Astrocyte (in vitro differentiated cells and primary cell): ENCODE measurements around the gene COL28A1. TPM values are rescaled to one million over a fixed set of nuclear protein-coding genes. Genes with fewer than 3 reads are reported as not detected.

ENCODE experiments used
- DNase-seq: peaks from one replicate; pipeline ENCODE4 v3.0.0-alpha.2; 2010; ENCODE audit warnings: low read depth
- FAIRE-seq: peaks from 2 replicates; lab custom pipeline; 2011; peaks lifted over from hg19 to GRCh38; lab: Jason Lieb, UNC
- H2AFZ ChIP-seq: 2 replicates; pipeline ENCODE4 v1.6.0; 2012; ENCODE audit warnings: low read depth, low read length, inconsistent platforms
- H3K27ac ChIP-seq: 2 replicates; pipeline ENCODE4 v1.5.1; 2011; ENCODE audit warnings: low read depth, low read length, inconsistent platforms
- H3K27me3 ChIP-seq: 2 replicates; pipeline ENCODE4 v1.6.0; 2011; ENCODE audit warnings: low read length, inconsistent platforms; ENCODE audit not compliant: insufficient read depth
- H3K36me3 ChIP-seq: 2 replicates; pipeline ENCODE4 v1.5.1; 2011; ENCODE audit warnings: low read length, inconsistent platforms; ENCODE audit not compliant: insufficient read depth
- H3K4me1 ChIP-seq: 2 replicates; pipeline ENCODE4 v1.5.1; 2011; ENCODE audit warnings: low read length, inconsistent platforms; ENCODE audit not compliant: insufficient read depth
- H3K4me2 ChIP-seq: 2 replicates; pipeline ENCODE4 v1.6.0; 2012; ENCODE audit warnings: low read length, inconsistent platforms
- H3K4me3 ChIP-seq: 2 replicates; pipeline ENCODE4 v1.5.1; 2011; ENCODE audit warnings: low read depth, mild to moderate bottlenecking, low read length, inconsistent platforms; ENCODE audit not compliant: insufficient read depth
- H3K79me2 ChIP-seq: 2 replicates; pipeline ENCODE4 v1.6.0; 2012; ENCODE audit warnings: mild to moderate bottlenecking, low read length, inconsistent platforms; ENCODE audit not compliant: insufficient read depth
- H3K9ac ChIP-seq: 2 replicates; pipeline ENCODE4 v1.6.0; 2012; ENCODE audit warnings: mild to moderate bottlenecking, low read length, inconsistent platforms
- H3K9me3 ChIP-seq: 2 replicates; pipeline ENCODE4 v1.5.1; 2012; ENCODE audit warnings: low read depth, mild to moderate bottlenecking, low read length, inconsistent platforms; ENCODE audit not compliant: insufficient read depth
- H4K20me1 ChIP-seq: 2 replicates; pipeline ENCODE4 v1.6.0; 2012; ENCODE audit warnings: low read length, inconsistent platforms; ENCODE audit not compliant: insufficient read depth
- H3K27ac Mint-ChIP-seq: one replicate; pipeline ENCODE4 v1.8.0; 2021; ENCODE audit warnings: mild to moderate bottlenecking, mixed read lengths; ENCODE audit not compliant: unreplicated experiment
- H3K27me3 Mint-ChIP-seq: one replicate; pipeline ENCODE4 v1.8.0; 2021; ENCODE audit warnings: low read depth, mixed read lengths; ENCODE audit not compliant: unreplicated experiment
- H3K36me3 Mint-ChIP-seq: one replicate; pipeline ENCODE4 v1.8.0; 2021; ENCODE audit warnings: low read depth, mixed read lengths; ENCODE audit not compliant: unreplicated experiment
- H3K4me1 Mint-ChIP-seq: one replicate; pipeline ENCODE4 v1.8.0; 2021; ENCODE audit warnings: low read depth, mixed read lengths; ENCODE audit not compliant: unreplicated experiment
- H3K4me3 Mint-ChIP-seq: one replicate; pipeline ENCODE4 v1.8.0; 2021; ENCODE audit warnings: mild to moderate bottlenecking, moderate library complexity, mixed read lengths; ENCODE audit not compliant: unreplicated experiment
- H3K9me3 Mint-ChIP-seq: one replicate; pipeline ENCODE4 v1.8.0; 2021; ENCODE audit warnings: mild to moderate bottlenecking, mixed read lengths; ENCODE audit not compliant: unreplicated experiment
- CTCF ChIP-seq: IDR thresholded peaks from 2 replicates; pipeline ENCODE4 v1.5.1; 2011; ENCODE audit warnings: low read depth, mild to moderate bottlenecking, inconsistent platforms, low read length, moderate library complexity; ENCODE audit not compliant: insufficient read depth
- EZH2 ChIP-seq: IDR thresholded peaks from 2 replicates; pipeline ENCODE4 v1.6.1; 2012; ENCODE audit warnings: mild to moderate bottlenecking, low read length, inconsistent platforms; ENCODE audit not compliant: insufficient read depth
- total RNA-seq: library from RNA; stranded (reverse); gene quantifications from 2 replicates; pipeline ENCODE4 v1.2.1, GENCODE V29; 2021

The COL28A1 gene
- total RNA-seq, 1 donor from 2014 or later, result 0.11 TPM

- H2AFZ ChIP-seq, result no peak overlapping the region
- H3K9me3 ChIP-seq, result no peaks in the 10 kb centered on the region
- H3K36me3 ChIP-seq, result no peaks in the 10 kb centered on the region
- H3K4me1 ChIP-seq, result no peaks in the 10 kb centered on the region
- H3K4me3 Mint-ChIP-seq, result no peak overlapping the region
- H3K27me3 ChIP-seq, result no peaks in the 10 kb centered on the region
- no peaks in the 10 kb centered on the region for H3K4me1 Mint-ChIP-seq
- H3K27me3 Mint-ChIP-seq, result no peaks in the 10 kb centered on the region
- no peak for FAIRE-seq
- H3K27ac Mint-ChIP-seq, result no peak overlapping the region
- TF ChIP-seq CTCF, result no peak
- TF ChIP-seq EZH2, result no peak
- no peak overlapping the region for H3K27ac ChIP-seq
- no peaks in the 10 kb centered on the region for H3K79me2 ChIP-seq
- no peak overlapping the region for H3K9ac ChIP-seq
- H4K20me1 ChIP-seq, result no peaks in the 10 kb centered on the region
- no peaks in the 10 kb centered on the region for H3K36me3 Mint-ChIP-seq
- no peak overlapping the region for H3K4me3 ChIP-seq
- no peaks in the 10 kb centered on the region for H3K9me3 Mint-ChIP-seq
- peak; percentile 44 for DNase-seq
- peak overlapping the region; percentile 6 for H3K4me2 ChIP-seq
Measured at GRCh38 chr7:7428806-7429205, 106.9 kb downstream of the COL28A1 start.

- Histone ChIP-seq H3K36me3 (no peaks in the 10 kb centered on the region), H4K20me1 (no peaks in the 10 kb centered on the region), H3K4me1 (no peaks in the 10 kb centered on the region), H3K4me3 (no peak overlapping the region), H3K4me2 (no peak overlapping the region), H3K9ac (no peak overlapping the region), H3K27ac (no peak overlapping the region), H2AFZ (no peak overlapping the region), H3K27me3 (no peaks in the 10 kb centered on the region), H3K79me2 (no peaks in the 10 kb centered on the region), H3K9me3 (no peaks in the 10 kb centered on the region)
- no peaks in the 10 kb centered on the region for H3K27me3 Mint-ChIP-seq
- H3K4me3 Mint-ChIP-seq, result no peak overlapping the region
- TF ChIP-seq EZH2, result no peak
- no peak for TF ChIP-seq CTCF
- no peaks in the 10 kb centered on the region for H3K9me3 Mint-ChIP-seq
- H3K4me1 Mint-ChIP-seq, result no peaks in the 10 kb centered on the region
- no peak overlapping the region for H3K27ac Mint-ChIP-seq
- FAIRE-seq (no peak), DNase-seq (no peak)
- H3K36me3 Mint-ChIP-seq, result no peaks in the 10 kb centered on the region
Measured at GRCh38 chr7:7427363-7427762, 108.3 kb downstream of the COL28A1 start.

GRCh38 chr7:7426676-7427075 lies 109.0 kb downstream of the COL28A1 start:
- no peaks in the 10 kb centered on the region for H3K27me3 ChIP-seq
- no peaks in the 10 kb centered on the region for H4K20me1 ChIP-seq
- no peaks in the 10 kb centered on the region for H3K36me3 ChIP-seq
- TF ChIP-seq EZH2 (no peak), CTCF (no peak)
- no peaks in the 10 kb centered on the region for H3K9me3 ChIP-seq
- no peak overlapping the region for H3K27ac ChIP-seq
- H3K4me1 ChIP-seq, result no peaks in the 10 kb centered on the region
- no peak overlapping the region for H3K4me3 Mint-ChIP-seq
- no peak overlapping the region for H3K27ac Mint-ChIP-seq
- no peaks in the 10 kb centered on the region for H3K27me3 Mint-ChIP-seq
- FAIRE-seq (no peak), DNase-seq (no peak)
- H3K4me2 ChIP-seq, result no peak overlapping the region
- H2AFZ ChIP-seq, result no peak overlapping the region
- H3K9ac ChIP-seq, result no peak overlapping the region
- no peaks in the 10 kb centered on the region for H3K36me3 Mint-ChIP-seq
- no peaks in the 10 kb centered on the region for H3K9me3 Mint-ChIP-seq
- H3K4me3 ChIP-seq, result no peak overlapping the region
- no peaks in the 10 kb centered on the region for H3K4me1 Mint-ChIP-seq
- H3K79me2 ChIP-seq, result no peaks in the 10 kb centered on the region
